Thymus (tissue), 11 donors: Measurements from ENCODE around the gene IL4R. TPM values are rescaled to one million over a fixed set of nuclear protein-coding genes. Genes with fewer than 3 reads are reported as not detected.
"Not testable (repeated sequence)": the region's sequence is repeated elsewhere in the genome, so short reads cannot be mapped to it uniquely, and the experiment has no call there.

Source experiments
- DNase-seq, 9 donors: peaks; one replicate each; pipeline ENCODE4 v3.0.0-alpha.2; 2013; ENCODE audit warnings: low spot score in 9 of 9, low read depth in 6 of 9, missing footprints in 1 of 9
- H3K27ac ChIP-seq, 2 donors: one replicate each; pipeline ENCODE4 v1.5.1; 2013; ENCODE audit warnings: control low read depth in 1 of 2, low read depth in 1 of 2, low read length in 1 of 2, mild to moderate bottlenecking in 1 of 2, moderate library complexity in 1 of 2
- H3K27me3 ChIP-seq, 2 donors: one replicate each; pipeline ENCODE4 v1.5.1; 2013; ENCODE audit warnings: low read length in 1 of 2; ENCODE audit not compliant: control insufficient read depth in 2 of 2, insufficient read depth in 1 of 2
- H3K36me3 ChIP-seq, 2 donors: one replicate each; pipeline ENCODE4 v1.5.1; 2013; ENCODE audit warnings: low read length in 1 of 2, mild to moderate bottlenecking in 1 of 2, moderate library complexity in 1 of 2; ENCODE audit not compliant: control insufficient read depth in 2 of 2, insufficient read depth in 2 of 2
- H3K4me1 ChIP-seq, 2 donors: one replicate each; pipeline ENCODE4 v1.5.1; 2013; ENCODE audit warnings: low read length in 2 of 2; ENCODE audit not compliant: control insufficient read depth in 2 of 2, insufficient read depth in 2 of 2
- H3K4me3 ChIP-seq, 2 donors: one replicate each; pipeline ENCODE4 v1.5.1; 2013; ENCODE audit warnings: low read length in 2 of 2, control low read depth in 1 of 2, mild to moderate bottlenecking in 1 of 2
- H3K9me3 ChIP-seq, 2 donors: one replicate each; pipeline ENCODE4 v1.5.1; 2013; ENCODE audit warnings: low read length in 1 of 2, mild to moderate bottlenecking in 1 of 2; ENCODE audit not compliant: control insufficient read depth in 2 of 2, insufficient read depth in 1 of 2
- WGBS: extraction: QIAGEN DNeasy Blood & Tissue Kit; methylation state at CpG from one replicate; pipeline ENCODE4 v1.1.7; 2013; 5-methylcytosine and 5-hydroxymethylcytosine counted together
- polyA plus RNA-seq: library from polyadenylated mRNA; stranded (reverse); fragments of 200-250 nt; gene quantifications from one replicate; pipeline ENCODE4 v1.2.3, GENCODE V29; 2013
- total RNA-seq: library from RNA; stranded (reverse); fragments of 120-200 nt; gene quantifications from one replicate; pipeline ENCODE4 v1.2.4, GENCODE V29; 2013
- donor health status: healthy.

The IL4R gene
- total and polyA plus RNA-seq, 2 donors: 14.8 to 36.8 TPM

GRCh38 chr16:27272076-27272475 is 41.7 kb upstream of the IL4R start:
- 97% methylated on average over 4 of the region's 4 CpGs for WGBS
- H3K36me3 ChIP-seq: no peaks in the 10 kb centered on the region
- H3K4me3 ChIP-seq: no peak overlapping the region
- H3K4me1 ChIP-seq: peaks cover 16 to 23% of the 10 kb centered on the region in 2 donors
- DNase-seq: no peak
- no peak overlapping the region for H3K27ac ChIP-seq
- no peaks in the 10 kb centered on the region for H3K9me3 ChIP-seq
- no peaks in the 10 kb centered on the region for H3K27me3 ChIP-seq

DNA sequence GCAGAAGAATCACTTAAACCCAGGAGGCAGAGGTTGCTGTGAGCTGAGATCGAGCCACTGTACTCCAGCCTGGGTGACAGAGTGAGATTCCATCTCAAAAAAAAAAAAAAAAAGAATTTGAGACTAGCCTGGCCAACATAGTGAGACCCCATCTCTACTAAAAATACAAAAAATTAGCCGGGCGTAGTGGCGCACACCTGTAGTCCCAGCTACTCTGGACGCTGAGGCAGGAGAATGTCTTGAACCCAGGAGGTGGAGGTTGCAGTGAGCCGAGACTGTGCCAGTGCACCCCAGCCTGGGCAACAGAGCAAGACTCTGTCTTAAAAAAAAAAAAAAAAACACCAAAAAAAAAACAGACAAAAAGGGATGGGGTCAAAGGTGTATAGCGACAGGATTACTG is 41.1 kb upstream of the IL4R start:
- peaks cover 16 to 21% of the 10 kb centered on the region in 2 donors for H3K4me1 ChIP-seq
- 99% methylated on average over 7 of the region's 7 CpGs for WGBS
- not testable (repeated sequence) for H3K9me3 ChIP-seq, H3K4me3 ChIP-seq, H3K27me3 ChIP-seq, H3K27ac ChIP-seq, H3K36me3 ChIP-seq, DNase-seq

DNA sequence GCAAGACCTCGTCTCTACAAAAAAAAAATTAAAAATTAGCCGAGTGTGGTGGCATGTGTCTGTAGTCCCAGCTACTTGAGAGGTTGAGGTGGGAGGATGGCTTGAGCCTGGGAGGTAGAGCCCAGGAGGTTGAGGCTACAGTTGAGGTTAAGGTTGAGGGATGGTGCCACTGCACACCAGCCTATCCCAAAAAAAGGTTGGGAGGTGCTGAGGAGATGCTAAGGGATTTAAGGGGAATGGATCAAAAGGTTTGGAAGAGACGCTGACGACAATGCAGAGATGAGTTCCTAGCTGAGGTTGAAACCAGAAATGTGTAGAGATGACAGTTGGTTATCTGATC is 40.5 kb upstream of the IL4R start:
- H3K4me3 ChIP-seq: no peak overlapping the region
- no peaks in the 10 kb centered on the region for H3K27me3 ChIP-seq
- no peaks in the 10 kb centered on the region for H3K9me3 ChIP-seq
- no peak for DNase-seq
- no peaks in the 10 kb centered on the region for H3K36me3 ChIP-seq
- H3K4me1 ChIP-seq: peaks cover 11 to 21% of the 10 kb centered on the region in 2 donors
- 94% methylated on average over 4 of the region's 4 CpGs for WGBS
- no peak overlapping the region for H3K27ac ChIP-seq

- DNase-seq: peak in 3 of 9 donors; percentile 31 to 70 (median 32)
Observed at GRCh38 chr16:27273670-27274423, 39.9 kb upstream of the IL4R start.

GRCh38 chr16:27274424-27274874 is 39.3 kb upstream of the IL4R start:
- H3K4me3 ChIP-seq, H3K9me3 ChIP-seq, H3K36me3 ChIP-seq, H3K27me3 ChIP-seq, H3K27ac ChIP-seq: not testable (repeated sequence)
- H3K4me1 ChIP-seq: peaks cover 9 to 14% of the 10 kb centered on the region in 2 donors
- WGBS: 19% methylated on average over 7 of the region's 7 CpGs
- DNase-seq: peak in 1 of 9 donors; percentile 21

More at GRCh38 chr16:27273670-27274423, 39.9 kb upstream of the IL4R start:
- WGBS: 44% methylated on average over 8 of the region's 8 CpGs
- Histone ChIP-seq H3K36me3 (no peaks in the 10 kb centered on the region), H3K9me3 (no peaks in the 10 kb centered on the region), H3K4me1 (peaks cover 11 to 20% of the 10 kb centered on the region in 2 donors), H3K4me3 (no peak overlapping the region), H3K27ac (no peak overlapping the region), H3K27me3 (no peaks in the 10 kb centered on the region)

DNA sequence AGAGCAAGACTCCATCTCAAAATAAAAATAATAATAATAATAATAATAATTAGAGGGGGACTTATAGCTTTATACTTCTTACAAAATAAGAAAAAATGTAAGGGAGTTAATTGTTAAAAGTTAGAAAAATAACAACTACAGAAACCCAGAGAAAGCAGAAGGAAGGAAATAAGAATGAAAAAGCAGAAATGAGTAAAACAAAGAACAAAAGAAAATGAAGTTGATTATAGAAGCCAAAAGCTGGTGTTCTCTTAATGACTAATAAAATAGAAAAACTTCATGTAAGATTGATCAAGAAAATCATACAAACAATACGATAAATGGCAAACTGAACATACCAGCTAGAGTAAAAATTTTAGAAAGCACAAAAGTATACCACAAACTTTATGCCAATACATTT is 38.4 kb upstream of the IL4R start:
- Histone ChIP-seq H3K4me3 (no peak overlapping the region), H3K9me3 (no peaks in the 10 kb centered on the region), H3K27ac (no peak overlapping the region), H3K4me1 (peaks cover 9 to 14% of the 10 kb centered on the region in 2 donors), H3K27me3 (no peaks in the 10 kb centered on the region), H3K36me3 (no peaks in the 10 kb centered on the region)
- 94% methylated on average over 1 of the region's 1 CpG for WGBS
- DNase-seq: no peak

DNA sequence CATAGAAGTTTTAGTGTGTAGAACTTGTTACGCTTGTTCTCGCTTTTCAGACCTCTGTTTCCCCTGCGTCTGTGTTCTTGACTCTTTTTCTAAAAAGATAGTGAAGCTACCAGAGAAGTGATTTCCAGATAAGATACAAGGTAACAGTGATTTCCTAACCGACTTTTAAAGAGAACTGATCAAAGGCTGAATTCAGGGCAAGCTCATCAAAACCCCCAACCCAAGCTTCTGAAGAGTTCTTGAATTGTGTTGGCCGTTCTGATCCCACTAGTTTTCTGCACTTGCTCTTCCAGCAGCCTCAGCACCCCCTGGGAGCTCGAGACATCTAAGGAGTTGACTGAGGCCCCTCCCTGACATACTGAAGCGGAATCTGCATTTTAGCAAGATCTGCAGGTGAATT is 32.5 kb upstream of the IL4R start:
- H3K27ac ChIP-seq: peak overlapping the region in 1 of 2 donors; percentile 32
- no peaks in the 10 kb centered on the region for H3K36me3 ChIP-seq
- H3K4me1 ChIP-seq: peaks cover 0 to 6% of the 10 kb centered on the region in 2 donors
- WGBS: 71% methylated on average over 7 of the region's 7 CpGs
- H3K9me3 ChIP-seq: no peaks in the 10 kb centered on the region
- H3K27me3 ChIP-seq: no peaks in the 10 kb centered on the region
- H3K4me3 ChIP-seq: no peak overlapping the region
- DNase-seq: peak in 1 of 9 donors; percentile 42

GRCh38 chr16:27284865-27285675 is 28.7 kb upstream of the IL4R start:
- WGBS: 95% methylated on average over 7 of the region's 7 CpGs
- no peaks in the 10 kb centered on the region for H3K9me3 ChIP-seq
- H3K4me3 ChIP-seq: no peak overlapping the region
- H3K27ac ChIP-seq: no peak overlapping the region
- H3K4me1 ChIP-seq: peaks cover 0 to 6% of the 10 kb centered on the region in 2 donors
- H3K27me3 ChIP-seq: no peaks in the 10 kb centered on the region
- no peak for DNase-seq
- no peaks in the 10 kb centered on the region for H3K36me3 ChIP-seq

- peaks cover 0 to 6% of the 10 kb centered on the region in 2 donors for H3K4me1 ChIP-seq
- no peaks in the 10 kb centered on the region for H3K27me3 ChIP-seq
- no peaks in the 10 kb centered on the region for H3K36me3 ChIP-seq
- H3K27ac ChIP-seq: no peak overlapping the region
- WGBS: 65% methylated on average over 6 of the region's 6 CpGs
- no peaks in the 10 kb centered on the region for H3K9me3 ChIP-seq
- no peak overlapping the region for H3K4me3 ChIP-seq
- no peak for DNase-seq
Observed at GRCh38 chr16:27285676-27286196, 28.0 kb upstream of the IL4R start.
